Neural progenitor cell (in vitro differentiated cells): ENCODE results near the gene NOP58.

ENCODE experiments used
- EZH2 ChIP-seq: fragments of 200-600 bp; sonication (generic); IDR thresholded peaks from 2 replicates; pipeline ENCODE4 v1.6.1; 2017; ENCODE audit warnings: antibody characterized with exemption, mild to moderate bottlenecking, moderate library complexity
- TF ChIP-seq, protein P1 (sequence below): fragments of 200-600 bp; sonication (generic); IDR thresholded peaks from 2 replicates; pipeline ENCODE4 v1.5.1; 2017; ENCODE audit warnings: antibody characterized with exemption, mild to moderate bottlenecking

DNA sequence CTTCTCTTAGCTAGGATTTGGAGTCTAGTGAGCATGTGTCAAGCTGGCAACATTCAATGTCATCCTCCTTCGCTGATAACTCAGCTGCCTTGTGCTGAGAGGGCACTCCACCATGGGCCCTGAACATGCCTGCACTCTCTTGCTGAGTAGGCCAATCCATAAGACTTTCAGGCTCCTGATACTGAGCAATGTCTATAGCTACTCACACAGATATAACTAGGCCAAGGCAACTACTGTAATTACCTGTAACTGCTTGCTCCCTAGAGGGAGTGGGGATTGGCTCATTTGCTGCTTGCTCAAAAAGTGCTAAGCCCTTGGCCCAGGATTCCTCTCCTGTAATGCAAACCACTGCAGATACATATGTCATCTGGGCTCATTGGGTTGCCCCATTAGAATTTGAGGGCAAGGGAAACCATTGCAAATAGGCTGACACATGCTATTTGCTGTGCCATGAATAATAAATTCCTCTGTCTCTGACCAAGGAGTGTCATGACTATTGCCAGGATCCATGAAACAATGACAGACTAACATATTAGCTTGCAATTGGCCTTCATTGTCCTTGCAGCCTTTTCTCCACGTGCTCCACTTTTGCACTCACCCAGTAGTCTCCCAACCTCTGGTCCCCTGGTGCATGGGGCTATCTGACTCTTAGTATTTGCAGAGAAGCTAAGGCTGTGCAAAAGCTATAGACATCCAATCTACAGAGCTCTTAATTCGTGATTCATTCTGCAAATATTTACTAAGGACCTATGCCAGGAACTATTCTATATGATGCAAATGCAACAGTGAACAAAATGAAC lies 73.7 kb downstream of the NOP58 start:
- TF ChIP-seq, protein P1, sequence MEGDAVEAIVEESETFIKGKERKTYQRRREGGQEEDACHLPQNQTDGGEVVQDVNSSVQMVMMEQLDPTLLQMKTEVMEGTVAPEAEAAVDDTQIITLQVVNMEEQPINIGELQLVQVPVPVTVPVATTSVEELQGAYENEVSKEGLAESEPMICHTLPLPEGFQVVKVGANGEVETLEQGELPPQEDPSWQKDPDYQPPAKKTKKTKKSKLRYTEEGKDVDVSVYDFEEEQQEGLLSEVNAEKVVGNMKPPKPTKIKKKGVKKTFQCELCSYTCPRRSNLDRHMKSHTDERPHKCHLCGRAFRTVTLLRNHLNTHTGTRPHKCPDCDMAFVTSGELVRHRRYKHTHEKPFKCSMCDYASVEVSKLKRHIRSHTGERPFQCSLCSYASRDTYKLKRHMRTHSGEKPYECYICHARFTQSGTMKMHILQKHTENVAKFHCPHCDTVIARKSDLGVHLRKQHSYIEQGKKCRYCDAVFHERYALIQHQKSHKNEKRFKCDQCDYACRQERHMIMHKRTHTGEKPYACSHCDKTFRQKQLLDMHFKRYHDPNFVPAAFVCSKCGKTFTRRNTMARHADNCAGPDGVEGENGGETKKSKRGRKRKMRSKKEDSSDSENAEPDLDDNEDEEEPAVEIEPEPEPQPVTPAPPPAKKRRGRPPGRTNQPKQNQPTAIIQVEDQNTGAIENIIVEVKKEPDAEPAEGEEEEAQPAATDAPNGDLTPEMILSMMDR = no peak
- TF ChIP-seq EZH2 = no peak
